GM19372 (cell line): ENCODE data around the gene ATP11C.
"Not testable (repeated sequence)": the region's sequence is repeated elsewhere in the genome, so short reads cannot be mapped to it uniquely, and the experiment has no call there.

Source experiments
- ATAC-seq: cut with Tn5 transposase; IDR thresholded peaks from one replicate; pipeline ENCODE4 v1.9.1; 2021; ENCODE audit warnings: mild to moderate bottlenecking, low read depth, moderate library complexity; ENCODE audit not compliant: unreplicated experiment

ATP11C gene

DNA sequence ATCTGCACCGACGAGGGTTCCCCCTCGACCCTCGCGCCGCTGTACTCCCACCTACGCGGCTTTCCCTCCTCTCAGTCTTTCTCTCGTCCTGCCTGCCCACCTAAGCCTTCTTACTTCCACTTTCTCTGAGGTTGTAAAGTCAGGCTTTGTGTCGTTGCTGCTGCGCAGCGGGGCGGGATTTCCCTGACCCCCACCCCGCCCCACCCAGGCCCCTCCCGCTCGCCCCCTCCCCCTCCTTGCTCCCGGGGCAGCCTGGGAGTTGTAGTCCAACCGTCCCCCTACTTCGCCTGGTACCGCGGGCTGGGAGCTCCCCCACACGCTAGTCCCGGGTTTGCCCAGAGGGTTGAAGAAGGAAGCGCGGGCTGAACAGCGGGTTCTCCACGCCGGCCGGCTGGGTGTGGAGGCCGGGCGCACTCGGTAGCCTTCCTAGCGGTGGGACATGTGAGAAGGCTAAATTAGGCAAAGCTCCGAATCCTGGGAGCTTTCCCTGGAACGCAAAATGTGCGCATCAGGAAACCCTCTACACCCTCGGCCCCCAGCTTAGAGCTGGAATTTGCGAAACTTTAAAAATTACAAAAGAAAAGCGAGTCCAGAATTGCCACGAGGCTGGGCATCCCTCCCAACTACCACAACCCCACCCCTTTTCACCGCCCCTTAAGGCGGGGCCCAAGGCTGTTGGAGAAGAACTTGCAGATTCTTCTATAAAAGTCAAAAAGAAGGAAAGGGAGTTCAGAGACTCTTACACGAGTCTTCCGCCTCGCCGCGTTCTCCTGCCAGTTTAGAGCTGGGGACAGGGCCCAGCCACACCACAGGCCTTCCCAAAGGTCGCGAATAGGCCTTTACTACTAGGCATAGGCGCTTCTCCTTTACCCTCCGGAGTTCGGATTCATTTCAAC is at the start of gene ATP11C:
Gene ATP11C (minus strand): TSS at position 153 of the 896 bp plus-strand sequence. CDS start 1,011 bp downstream, outside the sequence.
- ATAC-seq, result peak; percentile 64

GRCh38 chrX:139974471-139974870 is 41.6 kb upstream of the ATP11C start:
- ATAC-seq, result no peak

DNA sequence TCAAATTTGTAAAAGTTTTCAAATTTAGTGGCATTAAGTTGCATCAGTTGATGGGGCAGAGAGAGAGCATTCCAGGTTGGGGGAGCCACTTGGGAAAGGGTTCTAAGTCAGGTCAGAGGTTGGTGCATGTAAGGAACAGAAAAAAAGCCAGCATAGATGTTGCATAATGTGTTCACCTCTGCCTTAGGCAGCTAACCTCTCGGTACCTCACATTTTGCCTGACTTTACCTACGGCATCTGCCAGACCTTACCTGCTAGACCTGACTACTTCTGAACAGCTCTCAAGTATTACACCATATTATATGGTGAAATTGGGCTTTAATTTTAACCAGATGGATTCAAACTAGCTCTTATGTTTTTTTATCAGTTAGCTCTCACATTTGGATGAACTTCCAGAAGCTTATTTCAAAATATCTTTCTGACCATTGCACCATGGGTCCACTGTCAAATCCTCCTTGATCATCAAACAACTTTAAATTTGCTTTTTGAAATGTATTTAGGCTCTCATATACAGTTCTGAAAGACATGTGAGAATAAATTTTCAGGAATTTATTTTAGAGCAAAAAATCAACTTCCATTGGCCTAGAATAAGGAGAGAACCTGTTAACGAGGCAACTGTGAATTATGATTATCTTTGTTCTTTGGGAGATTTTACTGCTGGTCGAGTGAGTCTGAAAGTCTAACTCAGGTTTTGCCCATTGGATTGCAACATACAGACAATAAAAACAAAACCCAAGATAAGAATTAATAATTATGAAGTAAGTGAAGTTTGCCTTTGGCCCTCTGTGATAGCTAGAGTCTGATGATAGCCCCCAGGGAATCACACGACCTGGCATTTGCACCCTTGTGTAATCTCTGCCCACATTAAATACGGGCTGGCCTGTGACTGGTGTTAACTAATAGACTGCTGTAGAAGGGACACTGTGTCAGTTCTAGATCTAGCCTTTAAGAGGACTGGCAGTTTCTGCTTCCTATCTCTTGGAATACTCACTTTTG is 40.1 kb upstream of the ATP11C start:
- no peak for ATAC-seq

DNA sequence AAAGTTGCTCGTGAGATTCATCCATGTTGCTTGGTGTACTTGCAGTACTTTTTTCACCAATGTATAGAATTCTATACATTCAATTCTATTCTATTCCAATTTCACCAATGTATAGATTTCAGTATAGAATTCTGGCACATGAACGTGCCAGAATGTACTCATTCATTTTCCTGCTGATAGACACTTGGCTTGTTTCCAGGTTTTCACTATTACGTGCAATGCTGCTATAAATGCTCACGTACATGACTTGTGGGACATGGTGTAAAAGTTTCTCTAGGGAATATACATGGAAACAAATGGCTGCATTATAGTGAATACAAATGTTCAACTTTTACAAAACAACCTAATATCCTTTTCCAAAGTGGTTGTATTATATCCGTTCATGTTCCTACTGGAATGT is 39.3 kb upstream of the ATP11C start:
- no peak for ATAC-seq

DNA sequence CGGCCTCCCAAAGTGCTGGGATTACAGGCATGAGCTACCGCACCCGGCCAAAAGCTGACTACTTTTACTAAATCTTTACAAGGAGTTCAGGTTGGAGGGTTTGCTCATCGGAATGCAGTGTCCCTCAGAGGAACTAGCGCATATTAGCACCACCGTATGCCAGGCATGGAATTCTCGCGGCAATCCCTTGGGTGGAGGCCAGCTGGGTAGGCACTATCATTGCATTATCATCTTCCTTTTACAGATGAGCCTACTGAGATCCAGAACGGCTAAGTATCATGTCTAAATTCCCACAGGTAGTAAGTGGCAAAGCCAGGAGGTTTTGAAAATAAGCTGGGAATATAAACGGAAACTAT is 38.5 kb upstream of the ATP11C start:
- no peak for ATAC-seq

- ATAC-seq, result no peak
Observed at GRCh38 chrX:139969286-139969685, 36.4 kb upstream of the ATP11C start.

DNA sequence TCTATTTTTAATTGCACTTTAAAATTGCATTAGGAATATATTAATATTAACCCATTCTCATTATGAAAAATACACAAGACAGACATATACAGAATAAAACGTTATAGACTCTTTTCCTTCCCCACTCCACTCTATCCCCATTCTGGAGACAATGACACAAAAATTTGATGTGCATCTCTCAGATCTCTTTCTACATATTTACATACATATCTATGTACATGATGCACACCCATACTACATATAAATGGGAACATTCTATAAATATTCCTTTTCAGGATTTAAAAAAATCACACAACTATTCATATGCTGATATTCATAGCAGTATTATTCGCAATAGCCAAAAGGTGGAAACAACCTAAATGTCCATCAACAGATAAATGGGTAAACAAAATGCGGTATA is 34.9 kb upstream of the ATP11C start:
- ATAC-seq, result no peak

DNA sequence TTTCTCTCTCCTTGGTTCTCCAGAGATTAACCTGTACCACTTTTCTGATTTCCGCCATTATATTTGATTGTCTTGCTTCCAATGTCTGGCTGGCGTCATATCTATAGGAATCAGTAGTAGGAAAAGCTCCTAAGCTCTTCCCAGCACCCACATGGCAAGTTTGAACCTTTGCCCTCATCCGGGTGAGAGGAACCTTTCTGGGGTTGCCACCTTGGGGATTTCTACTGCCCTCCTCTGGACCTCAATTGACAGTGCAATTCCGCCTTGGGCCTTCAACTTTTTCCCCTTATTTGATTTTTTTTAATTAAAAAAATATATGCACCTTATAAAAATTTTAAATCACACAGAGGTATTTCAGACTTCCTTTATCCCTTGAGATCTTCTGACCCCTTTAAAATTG is 34.4 kb upstream of the ATP11C start:
- no peak for ATAC-seq

- ATAC-seq, result not testable (repeated sequence)
Observed at GRCh38 chrX:139966159-139966558, 33.3 kb upstream of the ATP11C start.

DNA sequence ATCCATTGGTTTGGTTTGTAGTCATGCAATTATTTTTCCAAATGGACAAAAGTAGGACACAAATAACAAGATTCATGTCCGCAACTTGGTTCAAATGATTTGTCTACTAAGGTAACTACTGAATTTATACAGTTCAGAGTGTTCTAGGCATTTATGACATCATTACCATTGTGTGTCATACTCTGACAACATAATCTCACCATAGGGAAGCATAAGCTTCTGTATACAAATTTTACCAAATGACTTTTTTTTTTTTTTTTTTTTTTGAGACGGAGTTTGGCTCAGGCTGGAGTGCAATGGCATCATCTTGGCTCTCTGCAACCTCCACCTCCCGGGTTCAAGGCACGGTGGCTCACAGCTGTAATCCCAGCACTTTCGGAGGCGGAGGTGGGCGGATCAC is 32.6 kb upstream of the ATP11C start, which contains the start of gene CXorf66:
Gene CXorf66 (minus strand): TSS at position 101 of the 400 bp plus-strand sequence. CDS start 25 bp downstream, at position 76.
- no peak for ATAC-seq

DNA sequence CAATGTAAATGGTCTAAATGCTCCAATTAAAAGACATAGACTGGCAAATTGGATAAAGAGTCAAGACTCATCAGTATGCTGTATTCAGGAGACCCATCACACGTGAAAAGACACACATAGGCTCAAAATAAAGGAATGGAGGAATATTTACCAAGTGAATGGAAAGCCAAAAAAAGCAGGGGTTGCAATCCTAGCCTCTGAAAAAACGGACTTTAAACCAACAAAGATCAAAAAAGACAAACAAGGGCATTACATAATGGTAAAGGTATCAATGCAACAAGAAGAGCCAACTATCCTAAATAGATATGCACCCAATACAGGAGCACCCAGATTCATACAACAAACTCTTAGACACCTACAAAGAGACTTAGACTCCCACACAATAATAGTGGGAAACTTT is 28.2 kb upstream of the ATP11C start:
- ATAC-seq, result not testable (repeated sequence)

GRCh38 chrX:139949703-139950102 is 16.9 kb upstream of the ATP11C start:
- ATAC-seq, result no peak

DNA sequence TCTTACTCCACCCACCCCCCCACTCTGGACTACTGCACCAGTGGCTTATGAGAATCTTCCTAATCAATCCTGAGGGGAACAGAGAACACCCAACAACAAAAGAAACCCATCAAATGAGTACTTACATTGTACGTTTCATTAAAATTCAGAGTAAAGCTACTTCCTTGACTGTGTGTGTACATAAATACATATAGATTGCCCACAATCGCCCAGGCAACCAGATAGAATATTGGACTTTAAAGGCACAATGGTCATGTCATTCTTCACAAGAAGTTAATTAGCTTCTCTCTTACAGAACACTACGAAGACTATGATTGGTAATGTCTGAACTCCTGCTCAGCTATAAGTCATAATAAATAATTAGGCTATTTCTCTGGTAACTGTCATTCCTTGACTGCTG is 12.2 kb upstream of the ATP11C start:
- ATAC-seq, result no peak

- ATAC-seq, result no peak
Observed at GRCh38 chrX:139936259-139936658, 3.4 kb upstream of the ATP11C start.

DNA sequence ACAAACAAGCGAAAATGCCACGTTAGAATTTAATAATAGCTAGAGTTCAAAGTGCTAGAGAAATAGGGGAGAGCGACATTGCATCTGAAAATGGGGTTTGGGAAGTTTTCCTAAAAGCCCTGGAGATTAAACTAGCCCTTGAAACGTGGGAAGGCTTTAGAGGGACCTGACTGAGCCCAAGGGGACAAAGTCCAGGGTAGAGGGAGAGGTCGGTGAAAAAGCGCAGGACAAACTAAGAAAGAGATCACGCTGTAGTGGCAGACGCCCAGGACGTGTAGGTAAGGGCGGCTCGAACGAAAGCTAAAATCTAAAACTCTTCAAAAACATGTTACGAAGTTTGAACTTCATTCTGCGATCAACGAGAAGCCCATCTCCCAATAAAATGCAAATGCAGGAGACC is 1.1 kb upstream of the ATP11C start:
- ATAC-seq, result no peak

DNA sequence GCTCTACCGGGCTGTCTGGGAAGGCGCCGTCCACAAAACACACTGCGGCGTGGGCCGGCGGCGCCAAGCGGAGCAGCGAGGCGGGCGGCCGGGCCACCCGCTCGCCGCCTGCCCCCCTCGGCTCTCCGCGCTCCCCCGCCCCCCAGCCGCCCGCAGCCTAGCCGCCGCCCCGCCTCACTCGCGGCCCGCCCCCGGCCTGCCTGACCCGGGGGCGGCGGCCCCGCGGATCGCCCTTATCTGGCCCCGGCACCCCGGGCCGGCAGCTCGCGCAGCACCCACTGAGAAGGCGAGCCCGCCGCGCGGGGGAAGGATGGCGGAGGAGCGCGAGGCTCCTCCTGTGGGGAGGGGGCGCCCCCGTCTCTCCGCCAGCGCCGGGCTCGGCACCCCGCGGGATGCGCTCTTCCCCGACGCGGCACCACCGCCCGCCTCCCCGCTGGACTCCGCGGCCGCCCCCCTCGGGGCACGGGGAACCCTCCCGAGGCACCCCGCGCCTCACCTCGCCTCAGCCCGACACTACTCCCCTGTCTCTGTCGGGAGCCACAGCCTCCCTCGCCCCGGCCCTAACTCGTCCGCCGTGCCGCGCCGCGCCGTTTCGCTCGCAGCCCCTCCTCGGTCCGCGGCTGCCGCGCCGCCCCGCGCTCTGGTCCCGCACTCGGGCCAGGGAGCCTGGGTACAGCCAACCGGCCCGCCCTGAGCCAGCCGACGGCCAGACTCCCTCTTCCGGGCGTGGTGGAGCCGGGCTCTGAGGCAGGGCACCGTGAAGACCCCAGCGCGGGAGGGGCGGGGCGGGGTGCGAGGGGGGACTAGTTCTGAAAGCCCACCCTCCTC is 566 bp downstream of the ATP11C start:
- ATAC-seq, result peak; percentile 35

GRCh38 chrX:139931646-139932072 is 1.2 kb downstream of the ATP11C start:
- ATAC-seq, result no peak

DNA sequence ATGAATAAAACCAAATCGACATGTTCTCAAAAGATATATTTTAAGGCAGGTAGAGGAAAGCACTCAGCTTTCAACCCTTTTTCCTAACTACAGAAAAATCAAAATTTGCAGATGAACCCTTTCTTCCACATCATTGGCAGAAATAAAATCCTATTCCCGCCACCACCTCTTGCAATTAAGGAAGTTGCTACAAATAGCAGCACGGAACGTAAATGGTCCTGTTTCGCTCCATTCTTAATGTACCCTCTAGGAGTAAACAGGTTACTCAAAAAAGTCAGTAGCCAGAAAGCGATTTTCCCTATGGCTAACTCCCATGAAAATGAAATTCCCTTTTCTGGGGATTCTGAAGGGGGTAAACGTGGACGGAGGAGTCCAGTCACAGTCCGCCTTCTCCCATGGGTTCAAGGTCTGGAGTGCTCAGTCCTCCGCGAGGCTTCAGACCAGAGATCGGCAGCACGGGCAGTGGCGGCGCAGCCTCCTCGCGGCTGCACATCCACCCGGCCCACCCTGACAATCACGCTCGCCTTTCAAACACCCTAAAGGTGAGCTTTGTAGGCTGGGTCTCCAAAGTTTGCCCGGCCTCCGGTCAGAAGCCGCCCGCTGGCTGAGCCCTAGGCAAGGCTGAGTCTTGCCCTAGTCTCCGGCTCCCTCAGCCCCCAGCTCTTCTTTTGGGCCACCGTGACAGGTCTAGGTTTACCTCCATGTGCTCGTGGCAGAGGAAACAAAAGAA is 1.8 kb downstream of the ATP11C start:
- ATAC-seq, result no peak

- ATAC-seq, result no peak
Observed at GRCh38 chrX:139930401-139930800, 2.5 kb downstream of the ATP11C start.

GRCh38 chrX:139929876-139930275 is 3.0 kb downstream of the ATP11C start:
- no peak for ATAC-seq
